IMR-90 (cell line): ENCODE measurements around the gene KIAA1328.

Source experiments
- MAZ ChIP-seq: IDR thresholded peaks from 2 replicates; pipeline ENCODE4 v1.6.1; 2012; ENCODE audit warnings: low read depth, mild to moderate bottlenecking, low read length, improper control_type of control experiment, moderate library complexity, borderline replicate concordance
- MXI1 ChIP-seq: IDR thresholded peaks from 2 replicates; pipeline ENCODE4 v1.6.1; 2012; ENCODE audit warnings: low read depth, mild to moderate bottlenecking, low read length, moderate library complexity, borderline replicate concordance
- POLR2A ChIP-seq: IDR thresholded peaks from 2 replicates; pipeline ENCODE4 v1.6.1; 2012; ENCODE audit warnings: mild to moderate bottlenecking, low read depth, low read length
- RAD21 ChIP-seq: IDR thresholded peaks from 2 replicates; pipeline ENCODE4 v1.6.1; 2012; ENCODE audit warnings: low read length, improper control_type of control experiment
- TF ChIP-seq, protein P1 (sequence below): conservative IDR thresholded peaks from 2 replicates; pipeline ENCODE4 v1.5.1; 2012; ENCODE audit warnings: mild to moderate bottlenecking, low read depth, low read length, improper control_type of control experiment
- TF ChIP-seq, protein P2 (sequence below): fragments of 150-350 bp; IDR thresholded peaks from 2 replicates; pipeline ENCODE4 v1.6.1; 2017; ENCODE audit warnings: mild to moderate bottlenecking, antibody characterized with exemption, low read length, low read depth

DNA sequence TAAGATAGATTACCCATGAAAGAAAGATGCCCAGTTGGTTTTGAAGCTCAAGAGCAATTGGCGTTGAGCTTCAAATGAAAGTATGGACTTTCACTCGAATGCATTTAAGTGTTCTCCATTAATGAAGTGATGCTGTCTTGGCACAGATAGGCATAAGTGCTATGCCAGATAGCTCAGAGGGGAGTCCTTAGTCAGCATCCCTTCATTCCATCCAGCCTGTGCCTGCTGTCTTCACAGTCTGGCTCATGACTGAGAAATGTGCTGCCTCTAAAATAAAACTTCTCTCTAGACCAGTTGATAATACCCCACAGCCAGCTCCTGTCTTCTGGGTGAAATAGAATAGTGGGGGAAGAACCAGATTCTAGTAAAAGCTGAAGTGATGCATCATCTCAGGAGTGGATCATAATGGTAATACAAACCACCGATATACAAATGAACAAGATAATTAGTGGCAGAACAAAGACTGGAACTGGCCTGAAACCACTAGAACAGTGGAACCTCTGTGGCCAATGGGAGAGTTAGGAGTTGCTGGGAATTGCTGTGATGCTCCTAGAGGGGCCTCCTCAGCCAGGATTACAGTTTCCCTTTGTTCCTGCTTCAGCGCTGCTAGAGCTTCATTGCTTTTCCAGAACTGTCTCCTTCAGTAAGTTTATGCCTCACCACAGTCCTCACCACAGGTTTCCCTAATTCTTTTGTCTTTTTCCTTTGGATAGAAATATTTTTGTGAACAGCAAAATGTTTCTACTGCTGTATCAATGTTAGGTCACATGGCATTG lies 359.3 kb downstream of the KIAA1328 start:
- TF ChIP-seq POLR2A (no peak), RAD21 (no peak), MXI1 (no peak), MAZ (no peak)
- TF ChIP-seq, protein P1, sequence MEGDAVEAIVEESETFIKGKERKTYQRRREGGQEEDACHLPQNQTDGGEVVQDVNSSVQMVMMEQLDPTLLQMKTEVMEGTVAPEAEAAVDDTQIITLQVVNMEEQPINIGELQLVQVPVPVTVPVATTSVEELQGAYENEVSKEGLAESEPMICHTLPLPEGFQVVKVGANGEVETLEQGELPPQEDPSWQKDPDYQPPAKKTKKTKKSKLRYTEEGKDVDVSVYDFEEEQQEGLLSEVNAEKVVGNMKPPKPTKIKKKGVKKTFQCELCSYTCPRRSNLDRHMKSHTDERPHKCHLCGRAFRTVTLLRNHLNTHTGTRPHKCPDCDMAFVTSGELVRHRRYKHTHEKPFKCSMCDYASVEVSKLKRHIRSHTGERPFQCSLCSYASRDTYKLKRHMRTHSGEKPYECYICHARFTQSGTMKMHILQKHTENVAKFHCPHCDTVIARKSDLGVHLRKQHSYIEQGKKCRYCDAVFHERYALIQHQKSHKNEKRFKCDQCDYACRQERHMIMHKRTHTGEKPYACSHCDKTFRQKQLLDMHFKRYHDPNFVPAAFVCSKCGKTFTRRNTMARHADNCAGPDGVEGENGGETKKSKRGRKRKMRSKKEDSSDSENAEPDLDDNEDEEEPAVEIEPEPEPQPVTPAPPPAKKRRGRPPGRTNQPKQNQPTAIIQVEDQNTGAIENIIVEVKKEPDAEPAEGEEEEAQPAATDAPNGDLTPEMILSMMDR = no peak
- TF ChIP-seq, protein P2, sequence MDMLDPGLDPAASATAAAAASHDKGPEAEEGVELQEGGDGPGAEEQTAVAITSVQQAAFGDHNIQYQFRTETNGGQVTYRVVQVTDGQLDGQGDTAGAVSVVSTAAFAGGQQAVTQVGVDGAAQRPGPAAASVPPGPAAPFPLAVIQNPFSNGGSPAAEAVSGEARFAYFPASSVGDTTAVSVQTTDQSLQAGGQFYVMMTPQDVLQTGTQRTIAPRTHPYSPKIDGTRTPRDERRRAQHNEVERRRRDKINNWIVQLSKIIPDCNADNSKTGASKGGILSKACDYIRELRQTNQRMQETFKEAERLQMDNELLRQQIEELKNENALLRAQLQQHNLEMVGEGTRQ = no peak
